SH-SY5Y (cell line): ENCODE measurements around the gene MSI2.

ENCODE experiments used
- GATA2 ChIP-seq: IDR thresholded peaks from 2 replicates; pipeline ENCODE4 v1.6.1; 2011; ENCODE audit warnings: mild to moderate bottlenecking, low read depth, low read length
- GATA3 ChIP-seq: IDR thresholded peaks from 2 replicates; pipeline ENCODE4 v1.6.1; 2011; ENCODE audit warnings: low read depth, mild to moderate bottlenecking, low read length, moderate library complexity

Gene MSI2

GRCh38 chr17:57724026-57724728 lies 467.9 kb downstream of the MSI2 start:
- no peak for TF ChIP-seq GATA3

- TF ChIP-seq GATA2 (no peak), GATA3 (no peak)
Measured at GRCh38 chr17:57724729-57725125, 468.4 kb downstream of the MSI2 start.

- TF ChIP-seq GATA3 (no peak), GATA2 (no peak)
Measured at GRCh38 chr17:57726213-57726790, 470.0 kb downstream of the MSI2 start.

GRCh38 chr17:57726838-57727237 lies 470.5 kb downstream of the MSI2 start:
- no peak for TF ChIP-seq GATA2
- no peak for TF ChIP-seq GATA3

- TF ChIP-seq GATA2 (no peak), GATA3 (no peak)
Measured at GRCh38 chr17:57727630-57728175, 471.4 kb downstream of the MSI2 start.

- no peak for TF ChIP-seq GATA3
- no peak for TF ChIP-seq GATA2
Measured at GRCh38 chr17:57730026-57730701, 473.8 kb downstream of the MSI2 start.

- no peak for TF ChIP-seq GATA2
- no peak for TF ChIP-seq GATA3
Measured at GRCh38 chr17:57732062-57732461, 475.7 kb downstream of the MSI2 start.

- TF ChIP-seq GATA2 (no peak), GATA3 (no peak)
Measured at GRCh38 chr17:57733085-57733484, 476.8 kb downstream of the MSI2 start.
